HepG2 (cell line): ENCODE data around the gene MTF1. TPM values are rescaled to one million over a fixed set of nuclear protein-coding genes. Genes with fewer than 3 reads are reported as not detected.

Source experiments
- ADNP ChIP-seq: sonication (generic); formaldehyde crosslinking; IDR thresholded peaks from 2 replicates; pipeline ENCODE4 v1.4.0; 2020; ENCODE audit warnings: missing genetic modification reagents
- BATF2 ChIP-seq: sonication (generic); formaldehyde crosslinking; IDR thresholded peaks from 2 replicates; pipeline ENCODE4 v1.8.0; 2022; ENCODE audit warnings: mild to moderate bottlenecking, missing genetic modification reagents, moderate library complexity
- CEBPG ChIP-seq: IDR thresholded peaks from 2 replicates; pipeline ENCODE4 v1.6.1; 2016
- E2F5 ChIP-seq: sonication (generic); formaldehyde crosslinking; conservative IDR thresholded peaks from 2 replicates; pipeline ENCODE4 v1.4.0; 2020; ENCODE audit warnings: missing genetic modification reagents
- FOXA3 ChIP-seq: IDR thresholded peaks from 2 replicates; pipeline ENCODE4 v1.6.1; 2016; ENCODE audit warnings: missing genetic modification reagents, missing compliant biosample characterization
- GLMP ChIP-seq: sonication (generic); formaldehyde crosslinking; IDR thresholded peaks from 2 replicates; pipeline ENCODE4 v1.9.0; 2021; ENCODE audit warnings: missing genetic modification reagents, mild to moderate bottlenecking, borderline replicate concordance
- HOXA5 ChIP-seq: sonication (generic); formaldehyde crosslinking; IDR thresholded peaks from 2 replicates; pipeline ENCODE4 v1.4.0; 2020; ENCODE audit warnings: missing genetic modification reagents
- KLF11 ChIP-seq: IDR thresholded peaks from 2 replicates; pipeline ENCODE4 v1.6.1; 2016; ENCODE audit warnings: missing compliant biosample characterization
- MLXIP ChIP-seq: sonication (generic); formaldehyde crosslinking; IDR thresholded peaks from 2 replicates; pipeline ENCODE4 v1.9.0; 2021; ENCODE audit warnings: missing genetic modification reagents, borderline replicate concordance
- NCOA5 ChIP-seq: sonication (generic); formaldehyde crosslinking; IDR thresholded peaks from 2 replicates; pipeline ENCODE4 v1.4.0; 2020; ENCODE audit warnings: missing genetic modification reagents
- PHF5A ChIP-seq: IDR thresholded peaks from one replicate; pipeline ENCODE4 v1.6.1; 2018; ENCODE audit warnings: low read depth, missing genetic modification reagents; ENCODE audit not compliant: unreplicated experiment
- RARG ChIP-seq: sonication (generic); formaldehyde crosslinking; IDR thresholded peaks from 2 replicates; pipeline ENCODE4 v1.4.0; 2020; ENCODE audit warnings: low read depth, mild to moderate bottlenecking, missing genetic modification reagents
- SMAD3 ChIP-seq: sonication (generic); formaldehyde crosslinking; IDR thresholded peaks from 2 replicates; pipeline ENCODE4 v1.4.0; 2020; ENCODE audit warnings: missing genetic modification reagents
- ZBTB42 ChIP-seq: sonication (generic); formaldehyde crosslinking; IDR thresholded peaks from 2 replicates; pipeline ENCODE4 v1.5.0; 2020; ENCODE audit warnings: mild to moderate bottlenecking, missing genetic modification reagents
- ZFAT ChIP-seq: sonication (generic); formaldehyde crosslinking; conservative IDR thresholded peaks from 2 replicates; pipeline ENCODE4 v1.8.1; 2023; ENCODE audit warnings: missing genetic modification reagents, inconsistent platforms
- ZNF12 ChIP-seq: sonication (generic); formaldehyde crosslinking; IDR thresholded peaks from 2 replicates; pipeline ENCODE4 v1.5.0; 2020; ENCODE audit warnings: missing genetic modification reagents
- ZNF18 ChIP-seq: sonication (generic); formaldehyde crosslinking; IDR thresholded peaks from 2 replicates; pipeline ENCODE4 v1.8.0; 2022; ENCODE audit warnings: mild to moderate bottlenecking, missing genetic modification reagents; ENCODE audit not compliant: insufficient replicate concordance
- ZNF709 ChIP-seq: sonication (generic); formaldehyde crosslinking; IDR thresholded peaks from 2 replicates; pipeline ENCODE4 v1.5.0; 2020; ENCODE audit warnings: mild to moderate bottlenecking, missing genetic modification reagents
- ZNF724P ChIP-seq: sonication (generic); formaldehyde crosslinking; IDR thresholded peaks from 2 replicates; pipeline ENCODE4 v1.8.0; 2022; ENCODE audit warnings: missing genetic modification reagents, borderline replicate concordance
- ZNF782 ChIP-seq: sonication (generic); formaldehyde crosslinking; IDR thresholded peaks from 2 replicates; pipeline ENCODE4 v1.4.0; 2020; ENCODE audit warnings: missing genetic modification reagents, mild to moderate bottlenecking, borderline replicate concordance
- polyA plus RNA-seq, 8 experiments: library from polyadenylated mRNA; depleted of rRNA in 3 of 8; stranded (reverse) in 7 of 8; unstranded in 1 of 8; fragments of >200 nt; fragmentation: Illumina TruSeq in 4 of 8; extraction: Trizol in 4 of 8; gene quantifications; 2 replicates each; pipeline versions ENCODE4 v1.2.1 to v1.2.3, GENCODE V29; 2011 to 2016; ENCODE audit warnings: low read depth in 4 of 8, missing spikeins in 1 of 8, mixed read lengths in 1 of 8; ENCODE audit not compliant: insufficient read depth in 1 of 8
- total RNA-seq, 5 experiments: library from RNA; depleted of rRNA; stranded (reverse); fragments of >200 nt; fragmentation: Illumina TruSeq; extraction: Trizol; gene quantifications; 2 replicates each; pipeline ENCODE4 v1.2.3, GENCODE V29; 2016; ENCODE audit warnings: low read depth in 1 of 5

MTF1 gene
- total and polyA plus RNA-seq, 2 of the 13 experiments (the other 11 are each of a cell fraction or from before 2014, with no cell fraction given): 2.4 to 3.3 TPM

- no peak for TF ChIP-seq MLXIP
- no peak for TF ChIP-seq GLMP (CRISPR knock-in tag)
- TF ChIP-seq ZFAT (CRISPR knock-in tag): no peak
- no peak for TF ChIP-seq ZNF12 (CRISPR knock-in tag)
- TF ChIP-seq CEBPG (CRISPR knock-in tag): no peak; the same call in 1 of the 2 replicates
- no peak for TF ChIP-seq ZNF18 (CRISPR knock-in tag)
- TF ChIP-seq FOXA3 (CRISPR knock-in tag): 0 out of 2 replicates have a peak, but pooled peaks have one; percentile 5
- peak; percentile 59; the same call in 1 of the 2 replicates for TF ChIP-seq ZBTB42 (CRISPR knock-in tag)
- peak; percentile 23; the same call in 1 of the 2 replicates for TF ChIP-seq RARG
- TF ChIP-seq ZNF724P (CRISPR knock-in tag): no peak
- no peak; the same call in 1 of the 2 replicates for TF ChIP-seq ZNF709 (CRISPR knock-in tag)
- TF ChIP-seq HOXA5: no peak
- TF ChIP-seq PHF5A (CRISPR knock-in tag): no peak
- no peak for TF ChIP-seq E2F5 (CRISPR knock-in tag)
- TF ChIP-seq ZNF782 (CRISPR knock-in tag): peak; percentile 88; the same call in 1 of the 2 replicates
- peak; percentile 37; the same call in 1 of the 2 replicates for TF ChIP-seq KLF11 (CRISPR knock-in tag)
- no peak for TF ChIP-seq NCOA5 (CRISPR knock-in tag)
- no peak for TF ChIP-seq BATF2 (CRISPR knock-in tag)
- peak; percentile 16; the same call in 1 of the 2 replicates for TF ChIP-seq SMAD3 (CRISPR knock-in tag)
- no peak; the same call in 1 of the 2 replicates for TF ChIP-seq ADNP (CRISPR knock-in tag)
Measured at GRCh38 chr1:37859507-37860345, at the start of gene MTF1 (continued).
